ENCODE results near the gene SLC22A6.

SLC22A6 gene

GRCh38 chr11:62999156-62999555 is 14.4 kb upstream of the SLC22A6 start:
- H3K36me3 ChIP-seq (ENCODE audit: control insufficient read depth, insufficient read depth, low read length) = no peaks in the 10 kb centered on the region
- H3K27me3 ChIP-seq (replicated peaks; ENCODE audit: control insufficient read depth, insufficient read depth, low read length) = peaks cover 3% of the 10 kb centered on the region
- TF ChIP-seq, protein P1, sequence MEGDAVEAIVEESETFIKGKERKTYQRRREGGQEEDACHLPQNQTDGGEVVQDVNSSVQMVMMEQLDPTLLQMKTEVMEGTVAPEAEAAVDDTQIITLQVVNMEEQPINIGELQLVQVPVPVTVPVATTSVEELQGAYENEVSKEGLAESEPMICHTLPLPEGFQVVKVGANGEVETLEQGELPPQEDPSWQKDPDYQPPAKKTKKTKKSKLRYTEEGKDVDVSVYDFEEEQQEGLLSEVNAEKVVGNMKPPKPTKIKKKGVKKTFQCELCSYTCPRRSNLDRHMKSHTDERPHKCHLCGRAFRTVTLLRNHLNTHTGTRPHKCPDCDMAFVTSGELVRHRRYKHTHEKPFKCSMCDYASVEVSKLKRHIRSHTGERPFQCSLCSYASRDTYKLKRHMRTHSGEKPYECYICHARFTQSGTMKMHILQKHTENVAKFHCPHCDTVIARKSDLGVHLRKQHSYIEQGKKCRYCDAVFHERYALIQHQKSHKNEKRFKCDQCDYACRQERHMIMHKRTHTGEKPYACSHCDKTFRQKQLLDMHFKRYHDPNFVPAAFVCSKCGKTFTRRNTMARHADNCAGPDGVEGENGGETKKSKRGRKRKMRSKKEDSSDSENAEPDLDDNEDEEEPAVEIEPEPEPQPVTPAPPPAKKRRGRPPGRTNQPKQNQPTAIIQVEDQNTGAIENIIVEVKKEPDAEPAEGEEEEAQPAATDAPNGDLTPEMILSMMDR (IDR thresholded peaks at IDR 0.05; ENCODE audit: insufficient read depth, low read length, poor library complexity, severe bottlenecking) = no peak
- no peak overlapping the region for H3K4me3 ChIP-seq (replicated peaks; ENCODE audit: low read depth, low read length)
- no peak for DNase-seq (ENCODE audit: extremely low read depth, insufficient read length)

- H3K27me3 ChIP-seq (replicated peaks; ENCODE audit: control insufficient read depth, insufficient read depth, low read length) = peaks cover 3% of the 10 kb centered on the region
- no peak for DNase-seq (ENCODE audit: extremely low read depth, insufficient read length)
- TF ChIP-seq, protein P1 (IDR thresholded peaks at IDR 0.05; ENCODE audit: insufficient read depth, low read length, poor library complexity, severe bottlenecking) = no peak
- H3K36me3 ChIP-seq (ENCODE audit: control insufficient read depth, insufficient read depth, low read length) = no peaks in the 10 kb centered on the region
- H3K4me3 ChIP-seq (replicated peaks; ENCODE audit: low read depth, low read length) = no peak overlapping the region
These were observed 11.5 kb upstream of the SLC22A6 start for GRCh38 chr11:62996271-62996670.

DNA sequence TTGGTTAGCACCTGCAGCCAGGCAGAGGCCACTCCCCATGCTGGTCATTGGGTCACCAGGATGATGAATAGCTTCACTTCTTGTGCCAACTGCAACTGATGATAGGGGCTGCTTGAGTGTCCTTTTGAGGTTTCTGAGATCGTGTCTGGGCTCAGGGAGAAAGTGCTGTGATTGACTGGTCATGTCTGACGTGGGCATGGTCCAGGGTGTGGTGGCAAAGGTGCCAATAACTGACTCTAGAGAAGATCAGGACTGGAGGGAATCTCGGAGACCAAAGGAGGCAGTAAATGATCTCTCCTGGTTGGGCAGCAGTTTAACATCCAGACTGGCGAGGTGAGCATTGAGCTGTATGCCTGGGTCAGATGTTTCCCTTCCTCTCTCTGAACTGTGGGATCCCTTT is 10.0 kb upstream of the SLC22A6 start:
- TF ChIP-seq, protein P1 (IDR thresholded peaks at IDR 0.05; ENCODE audit: insufficient read depth, low read length, poor library complexity, severe bottlenecking) = no peak
- H3K4me3 ChIP-seq (replicated peaks; ENCODE audit: low read depth, low read length) = no peak overlapping the region
- H3K27me3 ChIP-seq (replicated peaks; ENCODE audit: control insufficient read depth, insufficient read depth, low read length) = no peaks in the 10 kb centered on the region; the same call in none of the 2 replicates
- H3K36me3 ChIP-seq (ENCODE audit: control insufficient read depth, insufficient read depth, low read length) = no peaks in the 10 kb centered on the region
- DNase-seq (ENCODE audit: extremely low read depth, insufficient read length) = no peak

GRCh38 chr11:62988276-62988675 is 3.5 kb upstream of the SLC22A6 start:
- no peak overlapping the region for H3K4me3 ChIP-seq (replicated peaks; ENCODE audit: low read depth, low read length)
- DNase-seq (ENCODE audit: extremely low read depth, insufficient read length) = no peak
- peaks cover 2% of the 10 kb centered on the region; the same call in 1 of the 2 replicates for H3K27me3 ChIP-seq (replicated peaks; ENCODE audit: control insufficient read depth, insufficient read depth, low read length)
- TF ChIP-seq, protein P1 (IDR thresholded peaks at IDR 0.05; ENCODE audit: insufficient read depth, low read length, poor library complexity, severe bottlenecking) = no peak
- H3K36me3 ChIP-seq (ENCODE audit: control insufficient read depth, insufficient read depth, low read length) = no peaks in the 10 kb centered on the region

DNA sequence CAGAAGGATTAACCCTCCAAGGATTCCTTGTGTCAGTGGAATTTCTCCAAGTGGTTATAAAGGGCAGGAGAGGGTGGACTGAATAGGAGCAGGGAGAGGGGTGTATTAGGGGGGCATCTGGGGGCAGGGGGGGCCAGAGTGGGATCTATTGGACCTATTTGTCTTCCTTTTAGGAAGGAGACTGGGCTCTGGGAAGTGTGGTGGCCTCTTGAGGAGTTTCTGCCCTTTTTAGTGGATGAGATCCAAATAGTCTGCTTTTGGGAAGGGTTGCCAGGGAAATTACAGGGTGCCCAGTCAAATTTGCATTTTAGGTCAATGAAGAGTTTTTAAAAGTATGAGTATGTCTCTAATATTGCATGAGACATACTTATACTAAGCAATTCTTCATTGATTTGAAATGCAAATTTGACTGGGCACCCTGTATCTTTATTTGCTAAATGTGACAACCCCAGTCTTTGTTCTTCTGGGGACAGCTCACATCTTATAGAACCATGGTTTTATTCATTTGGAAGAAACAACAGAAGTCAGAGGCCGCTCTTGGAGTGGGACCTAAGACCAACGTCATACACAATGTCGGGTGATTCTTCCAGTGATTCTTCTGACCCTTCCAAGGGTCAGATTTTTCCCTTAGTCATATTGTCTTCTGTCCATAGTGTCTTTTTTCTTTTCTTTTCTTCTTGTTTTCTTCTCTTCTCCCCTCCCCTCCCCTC is 429 bp upstream of the SLC22A6 start:
- Histone ChIP-seq H3K27me3 (replicated peaks; ENCODE audit: control insufficient read depth, insufficient read depth, low read length) (peaks cover 2% of the 10 kb centered on the region; the same call in 1 of the 2 replicates), H3K4me3 (replicated peaks; ENCODE audit: low read depth, low read length) (no peak overlapping the region), H3K36me3 (ENCODE audit: control insufficient read depth, insufficient read depth, low read length) (no peaks in the 10 kb centered on the region)
- TF ChIP-seq, protein P1 (IDR thresholded peaks at IDR 0.05; ENCODE audit: insufficient read depth, low read length, poor library complexity, severe bottlenecking) = no peak
- no peak for DNase-seq (ENCODE audit: extremely low read depth, insufficient read length)
